Mesenchymal stem cell (in vitro differentiated cells and primary cell): ENCODE results near the gene MTX1.

Experiments used
- DNase-seq: peaks from one replicate; pipeline ENCODE4 v3.0.0-alpha.2; 2013
- H2AFZ ChIP-seq: one replicate; pipeline ENCODE4 v1.6.1; 2013; ENCODE audit warnings: low read depth, mild to moderate bottlenecking, control low read depth, inconsistent platforms, low read length, moderate library complexity
- H2AK5ac ChIP-seq: 2 replicates; pipeline ENCODE4 v1.6.1; 2013; ENCODE audit warnings: low read length, moderate library complexity, mild to moderate bottlenecking, inconsistent platforms; ENCODE audit not compliant: severe bottlenecking
- H2BK120ac ChIP-seq: one replicate; pipeline ENCODE4 v1.6.1; 2013; ENCODE audit warnings: low read depth, mild to moderate bottlenecking, inconsistent platforms, low read length, moderate library complexity
- H2BK12ac ChIP-seq, 2 experiments: one replicate each; pipeline ENCODE4 v1.6.1; 2013; ENCODE audit warnings: inconsistent platforms in 2 of 2, low read length in 2 of 2, mild to moderate bottlenecking in 2 of 2, moderate library complexity in 2 of 2, control low read depth in 1 of 2
- H2BK15ac ChIP-seq: one replicate; pipeline ENCODE4 v1.6.1; 2013; ENCODE audit warnings: mild to moderate bottlenecking, low read depth, inconsistent platforms; ENCODE audit not compliant: poor library complexity, severe bottlenecking
- H2BK5ac ChIP-seq: 2 replicates; pipeline ENCODE4 v1.6.1; 2013; ENCODE audit warnings: low read depth, mild to moderate bottlenecking, low read length, control low read depth, inconsistent platforms; ENCODE audit not compliant: poor library complexity, severe bottlenecking
- H3K14ac ChIP-seq, 2 experiments: one replicate each; pipeline ENCODE4 v1.6.1; 2013; ENCODE audit warnings: inconsistent platforms in 2 of 2, low read length in 2 of 2, control low read depth in 1 of 2, mild to moderate bottlenecking in 1 of 2, moderate library complexity in 1 of 2
- H3K18ac ChIP-seq, 2 experiments: one replicate each; pipeline ENCODE4 v1.6.1; 2013; ENCODE audit warnings: inconsistent platforms in 2 of 2, low read length in 2 of 2, control low read depth in 1 of 2, low read depth in 1 of 2, mild to moderate bottlenecking in 1 of 2
- H3K23ac ChIP-seq, 2 experiments: one replicate each; pipeline ENCODE4 v1.6.1; 2013; ENCODE audit warnings: inconsistent platforms in 2 of 2, low read length in 2 of 2, mild to moderate bottlenecking in 2 of 2, moderate library complexity in 2 of 2, control low read depth in 1 of 2
- H3K27ac ChIP-seq: 2 replicates; pipeline ENCODE4 v1.5.1; 2013; ENCODE audit warnings: mild to moderate bottlenecking, moderate library complexity, low read length, control low read depth, inconsistent platforms; ENCODE audit not compliant: poor library complexity, severe bottlenecking
- H3K27me3 ChIP-seq, 2 experiments: 2 replicates each; pipeline versions ENCODE4 v1.6.1 to v1.7.0; 2013; ENCODE audit warnings: low read length in 2 of 2, mild to moderate bottlenecking in 2 of 2, moderate library complexity in 2 of 2, control low read depth in 1 of 2, inconsistent platforms in 1 of 2; ENCODE audit not compliant: control insufficient read depth in 1 of 2, insufficient read depth in 1 of 2
- H3K36me3 ChIP-seq, 2 experiments: 2 replicates each; pipeline versions ENCODE4 v1.6.1 to v1.7.0; 2013; ENCODE audit warnings: low read length in 2 of 2, control low read depth in 1 of 2, inconsistent platforms in 1 of 2, low read depth in 1 of 2, mild to moderate bottlenecking in 1 of 2; ENCODE audit not compliant: insufficient read depth in 2 of 2, control insufficient read depth in 1 of 2
- H3K4ac ChIP-seq, 2 experiments: one replicate each; pipeline ENCODE4 v1.6.1; 2013; ENCODE audit warnings: inconsistent platforms in 2 of 2, low read length in 2 of 2, mild to moderate bottlenecking in 2 of 2, moderate library complexity in 2 of 2, control low read depth in 1 of 2, low read depth in 1 of 2
- H3K4me1 ChIP-seq: 2 replicates; pipeline ENCODE4 v1.6.1; 2013; ENCODE audit warnings: low read depth, low read length, control low read depth; ENCODE audit not compliant: control insufficient read depth, insufficient read depth
- H3K4me2 ChIP-seq: 2 replicates; pipeline ENCODE4 v1.6.1; 2013; ENCODE audit warnings: low read length, mild to moderate bottlenecking, inconsistent platforms; ENCODE audit not compliant: poor library complexity, severe bottlenecking
- H3K4me3 ChIP-seq, 2 experiments: 2 replicates each; pipeline versions ENCODE4 v1.5.1 to v1.7.0; 2013; ENCODE audit warnings: low read length in 2 of 2, mild to moderate bottlenecking in 2 of 2, control low read depth in 1 of 2, low read depth in 1 of 2; ENCODE audit not compliant: insufficient read depth in 1 of 2
- H3K79me1 ChIP-seq: replicated peaks from 2 replicates; pipeline ENCODE4 v1.6.1; 2013; ENCODE audit warnings: mild to moderate bottlenecking, control low read depth, low read length, inconsistent platforms; ENCODE audit not compliant: poor library complexity, severe bottlenecking
- H3K9ac ChIP-seq: 2 replicates; pipeline ENCODE4 v1.7.0; 2013; ENCODE audit warnings: mild to moderate bottlenecking, low read length, moderate library complexity
- H3K9me3 ChIP-seq: 2 replicates; pipeline ENCODE4 v1.7.0; 2013; ENCODE audit warnings: mild to moderate bottlenecking, low read length; ENCODE audit not compliant: control insufficient read depth
- H4K8ac ChIP-seq: one replicate; pipeline ENCODE4 v1.6.1; 2013; ENCODE audit warnings: inconsistent platforms, mild to moderate bottlenecking, low read length, moderate library complexity
- H4K91ac ChIP-seq: one replicate; pipeline ENCODE4 v1.6.1; 2013; ENCODE audit warnings: mild to moderate bottlenecking, low read length, inconsistent platforms
- WGBS: methylation state at CpG from one replicate; pipeline ENCODE4 v1.1.7; 2013; ENCODE audit warnings: mixed read lengths; 5-methylcytosine and 5-hydroxymethylcytosine counted together

Gene MTX1

DNA sequence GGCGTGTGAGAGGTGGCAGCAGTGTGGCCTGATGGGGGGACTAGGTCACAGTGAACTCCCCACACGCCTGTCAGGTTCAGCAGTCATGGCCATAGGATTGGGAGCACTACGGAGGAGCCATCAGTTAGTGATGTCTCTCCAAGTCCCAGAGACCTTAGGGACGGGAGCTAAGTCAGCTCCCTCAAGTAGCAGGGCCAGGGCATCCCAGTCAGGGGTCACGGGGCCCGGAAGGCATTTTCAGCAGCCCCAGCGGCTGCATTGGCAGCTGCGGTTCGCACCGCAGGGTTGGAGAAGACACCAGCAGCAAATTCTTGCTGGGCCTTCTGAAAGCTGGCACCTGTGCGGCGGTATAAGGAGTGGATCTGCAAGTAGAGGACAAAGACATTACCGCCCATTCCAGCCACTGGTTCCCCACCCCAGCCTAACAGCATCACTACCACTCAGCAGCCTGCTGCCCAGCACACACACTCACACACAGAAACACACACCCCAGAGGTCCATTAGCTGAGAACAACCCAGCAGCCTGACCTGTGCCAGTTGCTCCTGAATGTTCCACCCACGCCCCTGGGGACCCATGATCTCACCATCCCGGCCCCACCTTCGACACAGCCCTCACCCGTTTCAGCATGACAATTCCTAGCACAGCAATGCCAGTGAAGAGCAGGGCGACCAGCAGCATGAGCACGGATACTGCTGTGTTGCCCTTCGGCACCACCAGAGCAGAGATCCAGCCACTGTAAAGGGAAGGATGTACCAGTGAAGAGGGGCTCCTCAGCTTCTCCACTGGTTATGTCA is 47.8 kb downstream of the MTX1 start:
- no peak overlapping the region for H2AFZ ChIP-seq
- no peak overlapping the region for H2BK5ac ChIP-seq
- H2BK120ac ChIP-seq = no peak overlapping the region
- H3K14ac ChIP-seq = no peak overlapping the region
- peak overlapping the region in 1 of 2 experiments; percentile 95 for H3K4me3 ChIP-seq
- no peak overlapping the region for H2BK15ac ChIP-seq
- H3K18ac ChIP-seq = no peak overlapping the region
- H3K4me2 ChIP-seq = no peak overlapping the region
- no peaks in the 10 kb centered on the region for H3K9me3 ChIP-seq
- H3K36me3 ChIP-seq = peaks cover 31 to 40% of the 10 kb centered on the region in 2 experiments
- H3K4ac ChIP-seq = peak overlapping the region in 1 of 2 experiments; percentile 72
- H2BK12ac ChIP-seq = peak overlapping the region; percentile 67 to 96
- peaks cover 29% of the 10 kb centered on the region for H3K4me1 ChIP-seq
- H3K9ac ChIP-seq = peak overlapping the region; percentile 94
- WGBS = 89% methylated on average over 20 of the region's 20 CpGs
- H3K27ac ChIP-seq = peak overlapping the region; percentile 92
- peak overlapping the region; percentile 8 for H2AK5ac ChIP-seq
- H4K91ac ChIP-seq = no peak overlapping the region
- no peaks in the 10 kb centered on the region for H3K27me3 ChIP-seq
- H3K79me1 ChIP-seq = peaks cover 25% of the 10 kb centered on the region
- no peak for DNase-seq
- peak overlapping the region in 1 of 2 experiments; percentile 74 for H3K23ac ChIP-seq
- H4K8ac ChIP-seq = peak overlapping the region; percentile 98

DNA sequence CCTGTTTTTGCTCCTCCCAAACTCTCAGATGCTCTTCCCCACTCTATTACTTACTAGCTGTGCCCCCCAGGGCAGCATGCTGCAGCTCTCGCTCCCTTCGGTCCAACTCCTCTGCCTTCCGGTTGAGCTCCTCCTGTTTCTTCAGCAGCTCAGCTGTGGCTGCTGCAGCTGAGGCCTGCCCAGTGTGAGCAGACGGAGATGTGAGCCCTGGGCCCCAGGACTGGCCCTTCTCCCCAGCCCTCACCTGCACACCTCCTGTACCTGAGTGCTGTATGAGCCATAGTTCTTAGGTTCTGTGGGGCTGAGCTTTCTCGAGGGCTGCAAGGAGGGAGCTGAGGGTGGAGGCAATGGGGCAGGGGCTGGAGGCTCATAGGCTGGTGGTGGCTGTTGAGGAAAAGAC is 51.8 kb downstream of the MTX1 start:
- H3K4ac ChIP-seq = peak overlapping the region in 1 of 2 experiments; percentile 30
- WGBS = 97% methylated on average over 4 of the region's 5 CpGs
- H3K18ac ChIP-seq = no peak overlapping the region
- peaks cover 45 to 64% of the 10 kb centered on the region in 2 experiments for H3K36me3 ChIP-seq
- H2BK5ac ChIP-seq = no peak overlapping the region
- peak overlapping the region; percentile 35 for H4K8ac ChIP-seq
- H3K27me3 ChIP-seq = no peaks in the 10 kb centered on the region
- no peak overlapping the region for H3K23ac ChIP-seq
- H2BK120ac ChIP-seq = no peak overlapping the region
- peaks cover 20% of the 10 kb centered on the region for H3K4me1 ChIP-seq
- DNase-seq = no peak
- no peaks in the 10 kb centered on the region for H3K9me3 ChIP-seq
- no peak overlapping the region for H2AFZ ChIP-seq
- no peak overlapping the region for H3K27ac ChIP-seq
- H3K9ac ChIP-seq = peak overlapping the region; percentile 96
- no peak overlapping the region for H2BK15ac ChIP-seq
- H4K91ac ChIP-seq = no peak overlapping the region
- H3K4me2 ChIP-seq = no peak overlapping the region
- H3K79me1 ChIP-seq = peaks cover 15% of the 10 kb centered on the region
- H2BK12ac ChIP-seq = peak overlapping the region in 1 of 2 experiments; percentile 33
- H3K4me3 ChIP-seq = peak overlapping the region in 1 of 2 experiments; percentile 95
- no peak overlapping the region for H2AK5ac ChIP-seq
- H3K14ac ChIP-seq = no peak overlapping the region

DNA sequence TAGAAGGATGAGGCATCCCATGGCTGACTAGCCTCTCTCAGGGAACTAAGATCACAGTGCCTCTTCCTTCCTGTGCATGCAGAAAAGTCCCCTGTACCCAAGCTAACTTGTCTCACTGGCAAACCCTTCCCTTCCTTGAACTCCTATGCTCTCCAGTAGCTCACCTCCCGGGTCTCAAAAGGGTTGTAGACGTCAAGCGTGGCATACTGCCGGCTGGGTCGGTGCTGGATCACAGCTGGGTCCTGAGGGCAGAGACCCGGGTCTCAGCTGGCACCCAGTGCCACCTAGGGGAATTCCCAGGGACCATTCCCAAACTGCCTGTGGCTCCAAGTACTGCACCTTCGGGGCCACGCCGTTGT is 53.0 kb downstream of the MTX1 start:
- peak overlapping the region in 1 of 2 experiments; percentile 56 for H3K4ac ChIP-seq
- WGBS = 6% methylated on average over 9 of the region's 9 CpGs
- peaks cover 44 to 70% of the 10 kb centered on the region in 2 experiments for H3K36me3 ChIP-seq
- no peak overlapping the region for H2BK5ac ChIP-seq
- H2BK15ac ChIP-seq = no peak overlapping the region
- peak overlapping the region; percentile 88 for H3K27ac ChIP-seq
- peaks cover 13% of the 10 kb centered on the region for H3K4me1 ChIP-seq
- peaks cover 15% of the 10 kb centered on the region for H3K79me1 ChIP-seq
- H3K4me2 ChIP-seq = peak overlapping the region; percentile 88
- H2AFZ ChIP-seq = peak overlapping the region; percentile 47
- peak overlapping the region; percentile 96 for H3K9ac ChIP-seq
- H3K23ac ChIP-seq = peak overlapping the region; percentile 47
- DNase-seq = no peak
- peak overlapping the region; percentile 61 for H4K8ac ChIP-seq
- H4K91ac ChIP-seq = no peak overlapping the region
- H3K27me3 ChIP-seq = no peaks in the 10 kb centered on the region
- no peaks in the 10 kb centered on the region for H3K9me3 ChIP-seq
- H3K14ac ChIP-seq = peak overlapping the region in 1 of 2 experiments; percentile 91
- peak overlapping the region; percentile 77 to 95 for H3K4me3 ChIP-seq
- peak overlapping the region; percentile 83 to 97 for H3K18ac ChIP-seq
- H2BK120ac ChIP-seq = no peak overlapping the region
- H2BK12ac ChIP-seq = peak overlapping the region in 1 of 2 experiments; percentile 8
- H2AK5ac ChIP-seq = peak overlapping the region; percentile 10

DNA sequence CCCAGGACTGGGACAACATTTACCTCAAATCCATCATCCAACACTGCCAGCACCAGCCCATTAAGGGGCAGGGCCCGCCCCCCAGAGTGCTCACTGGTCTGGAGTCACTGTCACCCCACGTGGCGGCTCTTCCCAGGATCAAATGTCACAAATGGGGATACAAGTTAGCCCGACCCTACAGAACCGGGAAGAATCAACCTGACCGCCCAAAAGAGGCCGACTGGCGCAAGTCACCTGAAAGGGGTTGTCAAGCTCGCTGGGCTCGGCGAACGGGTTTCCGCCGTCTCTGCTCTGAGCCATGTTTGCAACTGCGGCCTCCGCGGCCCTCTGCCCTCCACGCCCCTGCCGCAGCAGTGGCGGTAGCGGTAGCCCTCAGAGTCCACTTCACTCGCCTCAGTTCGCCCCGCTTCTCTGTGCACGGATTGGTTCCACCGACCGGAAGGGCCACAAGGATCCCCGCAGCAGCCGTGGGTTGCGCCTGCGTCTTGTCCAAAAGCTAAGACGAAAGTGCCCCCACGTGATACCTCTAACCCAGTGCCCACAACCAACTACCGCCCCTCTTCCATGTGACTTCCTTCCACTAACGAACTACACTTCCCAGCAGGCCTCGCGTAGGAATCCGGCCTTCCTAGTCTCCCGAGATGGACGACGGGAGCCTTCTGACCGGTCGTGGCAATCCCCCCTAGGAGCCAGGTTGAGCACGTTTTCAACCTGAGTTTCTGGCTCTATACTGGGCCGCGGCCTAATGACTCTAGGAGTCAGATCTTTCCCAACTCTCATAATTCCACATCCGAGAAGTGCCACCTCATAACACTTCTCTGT is 53.6 kb downstream of the MTX1 start, which contains the start of gene SCAMP3:
SCAMP3 (minus strand) TSS at position 509 of the 822 bp plus-strand sequence; CDS start at position 300, 209 bp downstream.
- Histone ChIP-seq H2BK120ac (no peak within 1 kb of the TSS), H3K4ac (peak within 1 kb of the TSS; percentile 56 to 64), H3K27ac (peak within 1 kb of the TSS; percentile 88), H2BK5ac (no peak within 1 kb of the TSS), H3K18ac (peak within 1 kb of the TSS; percentile 83 to 97), H3K4me3 (peak within 1 kb of the TSS; percentile 77 to 95), H2AK5ac (peak within 1 kb of the TSS; percentile 73), H3K4me1 (peaks cover 12% of the 10 kb centered on the region), H2BK12ac (peak within 1 kb of the TSS; percentile 25 to 64), H4K91ac (peak within 1 kb of the TSS; percentile 82), H3K4me2 (peak within 1 kb of the TSS; percentile 88), H2BK15ac (peak within 1 kb of the TSS; percentile 54), H3K79me1 (peaks cover 20% of the 10 kb centered on the region), H3K23ac (peak within 1 kb of the TSS; percentile 47), H4K8ac (peak within 1 kb of the TSS; percentile 61), H3K27me3 (no peaks in the 10 kb centered on the region), H3K9me3 (no peaks in the 10 kb centered on the region), H3K9ac (peak within 1 kb of the TSS; percentile 96), H2AFZ (peak within 1 kb of the TSS; percentile 47), H3K36me3 (peaks cover 46 to 70% of the 10 kb centered on the region in 2 experiments), H3K14ac (peak within 1 kb of the TSS in 1 of 2 experiments; percentile 91)
- WGBS = 0% methylated on average over 44 of the region's 47 CpGs
- DNase-seq = peak; percentile 99
